ENCODE measurements around the gene PACSIN2.
"Not testable (repeated sequence)": the region's sequence is repeated elsewhere in the genome, so short reads cannot be mapped to it uniquely, and the experiment has no call there.

Gene PACSIN2

GRCh38 chr22:42945736-42946135, 69.2 kb downstream of the PACSIN2 start:
- no peak for DNase-seq (ENCODE audit: low spot score)

GRCh38 chr22:42945027-42945426, 69.9 kb downstream of the PACSIN2 start:
- DNase-seq (ENCODE audit: low spot score), result no peak

- DNase-seq (ENCODE audit: low spot score), result no peak
Measured at GRCh38 chr22:42944409-42944808, 70.5 kb downstream of the PACSIN2 start.

GRCh38 chr22:42943981-42944380, 71.0 kb downstream of the PACSIN2 start:
- DNase-seq (ENCODE audit: low spot score), result no peak

GRCh38 chr22:42942351-42942750, 72.6 kb downstream of the PACSIN2 start:
- no peak for DNase-seq (ENCODE audit: low spot score)

DNA sequence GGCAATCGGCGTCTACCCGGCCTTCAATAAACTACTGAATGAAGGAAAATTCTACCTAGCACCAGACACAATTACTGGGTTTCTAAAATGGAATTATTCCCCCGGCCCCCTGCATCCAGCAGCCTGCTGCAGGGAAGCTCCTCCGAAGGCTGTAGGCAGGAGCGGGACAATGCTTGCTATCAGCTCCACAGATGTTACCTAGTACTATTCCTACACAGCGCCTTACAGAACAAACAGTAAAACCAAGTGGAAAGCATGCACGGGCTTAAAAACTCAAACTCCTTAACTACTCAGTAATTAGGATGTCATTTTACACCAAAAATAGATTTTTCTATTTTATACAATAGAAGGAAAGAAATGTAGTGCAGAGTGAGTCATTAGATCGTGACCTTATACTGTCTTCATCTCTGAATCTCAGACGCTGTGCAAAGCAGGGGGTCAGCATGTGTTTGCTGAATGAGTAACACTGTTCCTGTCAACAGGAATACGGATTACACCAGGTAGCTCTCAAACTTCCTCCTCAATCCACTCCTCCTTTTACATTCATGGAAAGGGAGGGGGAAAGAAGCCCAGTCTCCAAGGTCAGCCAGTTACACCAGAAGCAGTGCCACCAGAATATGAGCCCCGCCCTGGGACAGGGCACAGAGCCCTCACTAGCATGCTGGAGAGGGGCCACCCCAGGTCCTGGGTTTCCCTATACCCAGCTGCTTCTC, 74.9 kb downstream of the PACSIN2 start:
- peak; percentile 73 for DNase-seq (ENCODE audit: low spot score)

GRCh38 chr22:42939451-42939881, 75.5 kb downstream of the PACSIN2 start:
- no peak for DNase-seq (ENCODE audit: low spot score)

DNA sequence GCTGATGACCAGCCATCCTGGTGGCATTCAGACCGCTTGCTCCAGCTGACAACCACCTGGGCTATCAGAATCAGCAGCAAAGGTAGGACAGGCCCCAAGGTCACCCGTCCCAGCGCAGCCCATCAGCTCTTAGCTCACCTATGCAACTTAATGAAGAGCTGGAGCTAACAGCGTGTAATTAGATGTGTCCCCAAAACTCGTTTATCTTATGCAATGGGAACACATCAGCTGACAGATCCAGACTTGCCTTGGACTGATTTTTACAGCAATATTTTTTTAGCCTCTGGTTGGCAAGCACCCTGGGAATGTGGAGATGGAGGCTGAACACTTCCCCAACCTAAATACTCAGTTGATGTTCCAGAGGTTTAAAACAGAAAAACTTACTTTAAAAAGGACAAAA, 76.0 kb downstream of the PACSIN2 start:
- DNase-seq (ENCODE audit: low spot score), result no peak

DNA sequence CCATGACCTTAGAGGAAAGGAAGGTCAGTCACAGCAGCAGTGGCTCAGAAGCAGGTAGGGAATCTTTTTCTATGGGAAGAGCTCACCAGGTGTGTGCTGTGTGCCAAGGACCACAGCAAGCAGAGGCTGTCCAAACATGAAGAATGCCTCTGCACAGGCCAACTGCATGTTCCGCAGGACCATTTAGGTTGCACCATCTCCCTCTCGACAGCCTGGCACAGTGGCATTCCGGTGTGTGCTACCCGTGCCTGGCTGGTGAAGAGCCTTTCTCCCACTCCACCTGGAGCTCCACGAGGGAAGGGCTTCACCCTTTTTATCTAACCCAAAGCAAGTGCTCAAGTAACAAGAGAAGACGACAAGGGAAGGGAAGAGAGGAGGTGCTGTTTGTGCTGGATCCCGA, 76.5 kb downstream of the PACSIN2 start:
- DNase-seq (ENCODE audit: low spot score), result no peak

GRCh38 chr22:42937164-42937843, 77.6 kb downstream of the PACSIN2 start:
- DNase-seq (ENCODE audit: low spot score), result no peak

- not testable (repeated sequence) for DNase-seq (ENCODE audit: low spot score)
Measured at GRCh38 chr22:42936680-42937079, 78.3 kb downstream of the PACSIN2 start.

- DNase-seq (ENCODE audit: low spot score), result no peak
Measured at GRCh38 chr22:42934338-42934737, 80.6 kb downstream of the PACSIN2 start.

DNA sequence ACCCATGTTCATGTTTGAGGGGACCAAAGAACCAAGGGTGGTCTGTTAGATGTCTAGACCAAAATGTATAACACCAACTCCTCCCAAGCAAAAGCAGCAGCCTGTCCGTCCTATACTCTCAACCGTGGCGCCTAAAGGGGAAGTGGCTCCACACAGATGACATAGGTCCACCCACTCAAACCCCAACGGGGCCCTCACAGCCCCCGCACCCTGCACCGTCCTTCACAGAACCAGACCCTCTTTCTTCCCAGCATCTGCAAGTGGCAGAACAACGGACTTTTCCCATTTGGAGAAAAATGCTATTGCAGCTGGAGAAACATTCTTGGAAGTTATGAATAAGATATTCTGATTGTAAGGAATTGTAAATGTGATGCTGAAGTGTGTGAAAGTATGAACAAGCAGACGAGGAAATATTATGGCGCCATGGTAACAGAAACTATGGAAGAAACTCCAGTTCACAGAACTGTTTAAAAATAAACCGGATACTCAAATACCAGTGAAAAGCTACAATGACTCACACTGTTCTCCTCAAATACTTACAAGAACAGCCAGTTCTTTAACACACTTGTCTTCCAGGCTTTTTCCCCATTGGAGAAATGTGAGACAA, 81.4 kb downstream of the PACSIN2 start:
- no peak for DNase-seq (ENCODE audit: low spot score)

DNA sequence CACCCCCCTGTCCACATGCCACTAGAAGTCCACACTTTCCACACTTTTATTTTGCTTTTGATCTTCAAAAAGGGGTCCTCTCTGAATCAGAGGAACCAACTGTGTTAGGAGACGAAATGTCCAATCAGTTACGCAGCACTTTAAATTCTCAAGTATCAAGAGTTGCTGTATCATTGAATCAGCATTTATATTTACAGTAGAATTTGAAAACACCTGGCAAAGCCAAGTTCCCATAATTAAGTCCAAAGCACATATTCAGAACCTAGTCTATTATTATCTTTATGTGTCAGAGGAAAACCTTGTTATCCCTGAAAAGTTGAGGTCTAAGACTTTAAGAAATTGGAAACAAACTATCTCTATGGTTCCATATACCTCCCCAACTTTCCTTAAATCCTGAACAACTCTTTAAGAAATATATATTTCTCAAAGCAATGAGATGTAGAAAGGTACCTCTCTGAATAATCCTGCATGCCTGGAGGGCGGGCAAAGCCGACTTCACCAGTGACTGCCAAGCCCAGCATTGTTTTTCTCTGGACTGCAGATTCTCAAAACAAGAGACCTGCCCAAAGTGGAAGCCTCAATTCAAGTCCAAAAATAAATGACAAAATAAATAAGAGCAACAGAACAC, 82.0 kb downstream of the PACSIN2 start:
- no peak for DNase-seq (ENCODE audit: low spot score)

DNA sequence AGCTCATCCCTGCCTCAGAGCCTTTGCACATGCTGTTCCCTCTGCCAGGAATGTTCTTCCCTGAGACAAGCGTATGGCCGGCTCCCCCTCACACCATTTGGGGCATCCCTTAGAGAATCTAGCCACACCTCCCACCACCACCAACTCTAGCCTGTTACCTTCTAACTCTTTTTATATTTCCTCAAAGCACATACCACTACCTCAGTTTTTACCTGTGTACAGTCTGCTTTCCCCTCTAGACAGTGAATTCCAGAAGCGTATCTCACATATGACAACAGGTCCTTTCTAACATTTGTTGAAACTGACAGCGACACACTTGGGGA, 82.8 kb downstream of the PACSIN2 start:
- DNase-seq (ENCODE audit: low spot score), result no peak

DNA sequence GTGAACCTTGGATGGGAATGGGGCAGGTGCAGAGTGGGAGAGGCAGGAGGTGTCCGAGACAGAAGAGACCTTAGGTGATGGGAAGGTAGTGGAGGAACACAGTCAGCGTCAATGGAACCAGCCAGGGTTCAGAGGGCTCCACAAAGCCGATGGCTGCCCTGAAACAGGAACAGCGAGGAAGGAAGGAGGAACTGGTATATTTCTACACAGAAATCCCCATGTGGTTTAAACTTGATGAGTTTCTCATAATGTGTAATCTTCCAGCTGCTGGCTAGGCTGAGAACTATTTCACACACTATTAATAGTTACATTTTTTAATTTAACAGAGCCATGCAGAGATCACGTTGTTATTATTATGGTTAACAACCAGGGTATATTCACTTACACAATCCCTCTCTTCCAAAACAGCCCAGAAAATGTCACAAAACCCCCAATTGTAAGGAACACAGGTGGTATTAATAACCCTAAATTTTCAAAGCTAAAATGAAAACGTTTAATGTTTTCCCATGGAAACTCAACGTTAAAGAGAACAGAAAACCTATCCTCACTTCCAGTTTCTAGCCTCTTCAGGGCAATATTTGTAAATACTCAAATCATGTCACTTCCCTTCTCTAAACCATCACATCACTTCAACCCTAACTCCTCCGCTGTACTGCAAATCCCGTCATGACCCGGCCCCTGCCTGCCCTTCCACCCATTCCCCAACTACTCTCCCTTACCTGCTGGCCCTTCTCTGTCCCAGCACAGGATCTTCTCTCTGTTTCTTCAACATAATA, 83.3 kb downstream of the PACSIN2 start:
- no peak for DNase-seq (ENCODE audit: low spot score)

DNA sequence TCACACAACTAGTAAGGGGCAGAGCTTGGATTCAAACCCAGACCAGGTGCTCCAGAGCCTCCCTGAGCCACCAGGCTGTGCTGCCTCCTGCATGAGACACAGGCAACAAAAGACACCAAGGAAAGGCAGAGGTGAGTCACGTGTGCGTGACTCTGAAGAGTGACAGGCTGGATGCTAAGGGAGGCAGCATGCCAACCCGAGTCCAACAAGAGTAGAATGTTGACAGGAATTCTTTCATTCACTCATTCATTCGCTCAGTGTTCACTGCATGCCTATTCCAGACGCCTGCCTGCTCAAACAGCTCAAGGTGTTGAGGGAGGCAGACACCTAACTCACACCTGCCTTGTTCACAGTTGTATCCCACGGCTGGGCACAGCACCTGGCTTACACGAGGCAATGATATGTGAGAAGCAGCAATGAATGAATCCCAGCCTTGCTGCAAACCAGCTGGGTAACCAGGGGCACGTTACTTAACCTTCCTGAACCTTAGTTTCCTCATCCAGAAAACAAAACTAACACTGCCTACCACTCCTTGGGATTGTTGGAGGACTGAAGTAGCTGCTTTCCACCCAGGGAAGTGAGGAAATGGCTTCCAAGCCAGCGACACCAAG, 84.0 kb downstream of the PACSIN2 start:
- DNase-seq (ENCODE audit: low spot score), result no peak

DNA sequence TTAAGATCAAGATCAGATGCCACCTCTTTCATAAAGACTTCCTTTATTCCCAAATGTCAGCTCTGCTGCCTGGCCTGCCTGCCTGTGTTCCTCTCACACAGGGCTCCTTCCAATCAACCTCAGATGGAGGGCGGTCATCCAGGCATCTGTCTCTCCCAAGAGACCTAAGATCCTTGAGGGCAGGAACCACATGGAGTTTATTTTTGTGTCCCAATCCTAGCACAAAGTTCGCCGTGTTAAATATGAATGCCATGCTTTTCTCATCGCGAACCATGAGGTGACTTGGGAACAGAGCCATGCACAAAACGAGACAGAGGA, 85.2 kb downstream of the PACSIN2 start:
- DNase-seq (ENCODE audit: low spot score), result no peak

DNA sequence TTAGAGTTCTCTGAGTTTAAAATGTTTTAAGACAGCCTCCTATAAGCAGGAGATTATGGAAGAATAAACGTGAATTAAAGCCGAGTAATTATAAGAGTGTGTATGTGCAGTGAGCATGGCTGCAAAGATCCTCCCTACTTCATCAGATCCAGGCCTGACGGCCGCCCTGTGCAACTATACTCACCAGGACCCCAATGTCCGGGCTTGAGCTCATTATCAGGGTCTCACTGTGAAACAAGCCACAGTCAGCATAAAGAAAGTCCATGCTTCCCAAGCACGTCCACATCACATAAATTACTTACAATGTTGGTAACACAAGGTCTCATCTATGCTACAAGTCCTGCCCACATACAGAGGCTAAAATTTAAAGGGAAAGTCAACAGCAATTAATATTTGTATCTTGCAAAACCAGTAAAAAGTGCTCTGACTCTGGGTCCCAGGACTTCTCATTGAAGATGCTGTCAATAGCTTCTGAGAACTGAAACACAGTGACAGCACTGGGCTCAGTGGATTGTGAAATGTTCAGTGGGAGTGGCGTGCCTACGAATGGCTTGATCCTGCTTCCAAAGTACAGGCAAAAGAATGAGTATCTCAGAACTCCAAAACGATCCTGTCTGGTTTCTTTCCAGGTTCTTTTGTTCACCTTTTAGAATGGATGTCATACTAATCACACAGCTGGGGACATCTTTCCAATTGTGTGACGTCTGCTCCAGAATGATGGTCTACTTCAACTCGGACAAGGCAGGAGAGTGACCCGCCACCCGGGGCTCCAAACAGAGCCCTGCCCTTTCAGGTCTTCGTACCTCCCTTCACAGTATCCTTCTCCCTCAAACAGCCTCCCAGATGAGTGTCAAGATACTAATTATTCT, 85.7 kb downstream of the PACSIN2 start:
- peak; percentile 59 for DNase-seq (ENCODE audit: low spot score)

DNA sequence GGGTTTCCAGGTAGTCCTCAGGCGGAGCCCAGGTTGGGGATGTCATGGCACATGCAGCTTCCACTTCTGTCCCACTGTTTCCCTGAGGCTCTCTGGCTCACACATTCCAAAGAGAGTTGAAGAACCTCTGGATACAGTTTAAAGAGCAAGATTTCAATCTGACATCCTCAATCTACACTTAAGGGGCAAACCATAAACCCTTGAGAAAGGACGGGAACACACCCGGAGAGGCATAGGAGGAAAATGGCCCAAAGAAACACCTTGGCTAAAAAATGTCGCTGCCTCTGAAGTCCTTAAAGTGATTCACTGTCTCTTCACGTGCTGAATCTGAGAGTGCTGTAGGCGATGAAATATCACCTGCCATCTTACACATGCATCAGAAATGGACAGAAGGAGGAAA, 87.0 kb downstream of the PACSIN2 start:
- DNase-seq (ENCODE audit: low spot score), result no peak

DNA sequence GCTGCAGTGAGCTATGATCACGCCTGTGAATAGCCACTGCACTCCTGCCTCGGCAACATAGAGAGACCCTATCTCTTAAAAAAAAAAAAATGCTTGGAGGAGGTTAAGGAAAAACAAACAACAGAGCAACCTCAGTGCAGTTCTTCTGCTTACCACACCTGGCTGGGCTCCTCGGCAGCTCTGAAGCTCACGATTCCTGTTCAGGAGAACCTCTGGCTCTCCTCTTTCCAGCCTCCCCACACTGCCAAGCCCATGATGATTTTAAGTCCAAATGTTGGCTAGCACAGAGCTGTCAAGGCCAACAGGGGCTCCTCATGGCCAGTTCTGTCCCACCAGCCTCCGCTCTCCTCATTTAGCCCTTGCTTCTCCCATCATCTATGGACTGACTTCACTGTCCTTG, 88.2 kb downstream of the PACSIN2 start:
- DNase-seq (ENCODE audit: low spot score), result no peak
